ENCODE results near the gene ABCC1. TPM values are rescaled to one million over a fixed set of nuclear protein-coding genes. Genes with fewer than 3 reads are reported as not detected.
"Not testable (repeated sequence)": the region's sequence is repeated elsewhere in the genome, so short reads cannot be mapped to it uniquely, and the experiment has no call there.

Gene ABCC1
- polyA plus RNA-seq, 1 donor (not counting 4 experiments of a cell fraction or from before 2014, with no cell fraction given) = 19.4 TPM

DNA sequence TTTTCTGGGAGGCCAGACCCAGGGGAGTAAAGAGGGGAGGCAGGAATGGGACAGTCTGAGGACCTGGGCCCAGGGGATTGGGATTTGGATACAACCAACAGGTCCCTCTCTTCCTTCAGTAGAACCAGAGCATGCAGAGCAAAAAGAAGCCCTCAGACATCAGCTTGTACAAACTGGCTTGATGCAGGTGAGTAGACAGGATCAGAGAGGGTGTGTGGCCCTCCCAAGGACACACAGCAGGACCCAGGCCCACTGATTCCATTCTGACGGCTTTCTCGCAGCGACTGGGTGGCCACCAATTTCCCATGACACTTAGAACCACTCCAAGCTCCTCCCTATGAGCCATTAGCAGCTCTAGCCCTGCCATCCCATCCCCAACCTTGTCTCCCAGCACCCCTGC is 210.2 kb downstream of the ABCC1 start:
- H3K9me3 ChIP-seq (ENCODE audit: control insufficient read depth, low read depth, low read length) = peaks cover 5% of the 10 kb centered on the region
- TF ChIP-seq, protein P1, sequence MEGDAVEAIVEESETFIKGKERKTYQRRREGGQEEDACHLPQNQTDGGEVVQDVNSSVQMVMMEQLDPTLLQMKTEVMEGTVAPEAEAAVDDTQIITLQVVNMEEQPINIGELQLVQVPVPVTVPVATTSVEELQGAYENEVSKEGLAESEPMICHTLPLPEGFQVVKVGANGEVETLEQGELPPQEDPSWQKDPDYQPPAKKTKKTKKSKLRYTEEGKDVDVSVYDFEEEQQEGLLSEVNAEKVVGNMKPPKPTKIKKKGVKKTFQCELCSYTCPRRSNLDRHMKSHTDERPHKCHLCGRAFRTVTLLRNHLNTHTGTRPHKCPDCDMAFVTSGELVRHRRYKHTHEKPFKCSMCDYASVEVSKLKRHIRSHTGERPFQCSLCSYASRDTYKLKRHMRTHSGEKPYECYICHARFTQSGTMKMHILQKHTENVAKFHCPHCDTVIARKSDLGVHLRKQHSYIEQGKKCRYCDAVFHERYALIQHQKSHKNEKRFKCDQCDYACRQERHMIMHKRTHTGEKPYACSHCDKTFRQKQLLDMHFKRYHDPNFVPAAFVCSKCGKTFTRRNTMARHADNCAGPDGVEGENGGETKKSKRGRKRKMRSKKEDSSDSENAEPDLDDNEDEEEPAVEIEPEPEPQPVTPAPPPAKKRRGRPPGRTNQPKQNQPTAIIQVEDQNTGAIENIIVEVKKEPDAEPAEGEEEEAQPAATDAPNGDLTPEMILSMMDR (optimal IDR thresholded peaks at IDR 0.05 in 1 of 3, IDR thresholded peaks at IDR 0.05 in 1 of 3, conservative IDR thresholded peaks at IDR 0.05 in 1 of 3; ENCODE audit: extremely low read depth in 1 of 3, insufficient read depth in 2 of 3, low read length in 3 of 3) = no peak
- TF ChIP-seq EZH2 (IDR thresholded peaks at IDR 0.05; ENCODE audit: low read length) = no peak
- no peak overlapping the region for H3K4me3 ChIP-seq (ENCODE audit: control insufficient read depth in 2 of 3, extremely low read depth in 1 of 3, insufficient read depth in 2 of 3, low read depth in 1 of 3, low read length in 3 of 3)
- H4K20me1 ChIP-seq (ENCODE audit: control insufficient read depth, extremely low read depth, insufficient read depth, low read length) = no peaks in the 10 kb centered on the region
- no peaks in the 10 kb centered on the region for H3K36me3 ChIP-seq (ENCODE audit: control insufficient read depth in 2 of 2, extremely low read depth in 1 of 2, insufficient read depth in 2 of 2, low read length in 2 of 2)
- dilution Hi-C loops (cut with MboI; ENCODE audit: extremely low pct_ligation_motif_present, low sequenced_read_pairs) = no loop called here
- no peaks in the 10 kb centered on the region for H3K27me3 ChIP-seq (ENCODE audit: control insufficient read depth, extremely low read depth, insufficient read depth, low read length)
- H2AFZ ChIP-seq (ENCODE audit: control insufficient read depth, low read length) = no peak overlapping the region
- H3K4me1 ChIP-seq (ENCODE audit: control insufficient read depth, extremely low read depth, insufficient read depth, low read length) = no peaks in the 10 kb centered on the region
- FAIRE-seq (no peak), DNase-seq (ENCODE audit: low read depth, low spot score) (no peak)
- H3K4me2 ChIP-seq (ENCODE audit: control insufficient read depth, extremely low read depth, insufficient read depth, low read depth, low read length) = no peak overlapping the region
- H3K79me2 ChIP-seq (ENCODE audit: control insufficient read depth, insufficient read depth, low read length) = no peaks in the 10 kb centered on the region
- H3K9ac ChIP-seq (ENCODE audit: control insufficient read depth, extremely low read depth, insufficient read depth, low read length) = no peak overlapping the region
- no peaks in the 10 kb centered on the region for H3K9me1 ChIP-seq (ENCODE audit: control insufficient read depth, extremely low read depth, insufficient read depth, low read length)
- H3K27ac ChIP-seq (ENCODE audit: control insufficient read depth, insufficient read depth, low read length) = no peak overlapping the region

DNA sequence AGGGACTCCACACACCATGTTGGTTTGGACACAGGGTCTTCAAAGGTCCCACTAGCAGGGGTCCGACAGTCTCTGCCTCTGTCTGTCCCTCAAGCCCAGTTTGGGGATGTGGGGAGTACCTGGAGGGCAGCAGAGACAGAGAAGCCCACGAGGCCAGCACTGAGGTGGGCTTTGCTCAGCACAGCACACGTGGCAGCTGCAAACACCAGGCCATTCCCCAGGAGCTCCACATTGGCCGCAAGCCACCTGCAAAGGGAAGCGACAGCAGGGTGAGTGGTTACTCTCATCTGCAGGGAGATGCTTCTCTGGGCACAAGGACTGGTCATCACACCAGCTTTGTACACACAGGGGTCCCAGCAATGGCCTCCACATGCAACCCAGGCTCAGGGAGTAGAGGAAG is 211.9 kb downstream of the ABCC1 start:
- Histone ChIP-seq H4K20me1 (ENCODE audit: control insufficient read depth, extremely low read depth, insufficient read depth, low read length) (no peaks in the 10 kb centered on the region), H3K9me1 (ENCODE audit: control insufficient read depth, extremely low read depth, insufficient read depth, low read length) (no peaks in the 10 kb centered on the region), H3K4me3 (ENCODE audit: control insufficient read depth in 2 of 3, extremely low read depth in 1 of 3, insufficient read depth in 2 of 3, low read depth in 1 of 3, low read length in 3 of 3) (no peak overlapping the region), H3K4me2 (ENCODE audit: control insufficient read depth, extremely low read depth, insufficient read depth, low read depth, low read length) (no peak overlapping the region), H2AFZ (ENCODE audit: control insufficient read depth, low read length) (no peak overlapping the region), H3K36me3 (ENCODE audit: control insufficient read depth in 2 of 2, extremely low read depth in 1 of 2, insufficient read depth in 2 of 2, low read length in 2 of 2) (no peaks in the 10 kb centered on the region), H3K27ac (ENCODE audit: control insufficient read depth, insufficient read depth, low read length) (no peak overlapping the region), H3K4me1 (ENCODE audit: control insufficient read depth, extremely low read depth, insufficient read depth, low read length) (no peaks in the 10 kb centered on the region), H3K9me3 (ENCODE audit: control insufficient read depth, low read depth, low read length) (peaks cover 5% of the 10 kb centered on the region), H3K9ac (ENCODE audit: control insufficient read depth, extremely low read depth, insufficient read depth, low read length) (no peak overlapping the region), H3K79me2 (ENCODE audit: control insufficient read depth, insufficient read depth, low read length) (no peaks in the 10 kb centered on the region), H3K27me3 (ENCODE audit: control insufficient read depth, extremely low read depth, insufficient read depth, low read length) (no peaks in the 10 kb centered on the region)
- dilution Hi-C loops (cut with MboI; ENCODE audit: extremely low pct_ligation_motif_present, low sequenced_read_pairs) = no loop called here
- DNase-seq (ENCODE audit: low read depth, low spot score) (no peak), FAIRE-seq (no peak)
- TF ChIP-seq, protein P1 (optimal IDR thresholded peaks at IDR 0.05 in 1 of 3, IDR thresholded peaks at IDR 0.05 in 1 of 3, conservative IDR thresholded peaks at IDR 0.05 in 1 of 3; ENCODE audit: extremely low read depth in 1 of 3, insufficient read depth in 2 of 3, low read length in 3 of 3) = no peak
- no peak for TF ChIP-seq EZH2 (IDR thresholded peaks at IDR 0.05; ENCODE audit: low read length)

DNA sequence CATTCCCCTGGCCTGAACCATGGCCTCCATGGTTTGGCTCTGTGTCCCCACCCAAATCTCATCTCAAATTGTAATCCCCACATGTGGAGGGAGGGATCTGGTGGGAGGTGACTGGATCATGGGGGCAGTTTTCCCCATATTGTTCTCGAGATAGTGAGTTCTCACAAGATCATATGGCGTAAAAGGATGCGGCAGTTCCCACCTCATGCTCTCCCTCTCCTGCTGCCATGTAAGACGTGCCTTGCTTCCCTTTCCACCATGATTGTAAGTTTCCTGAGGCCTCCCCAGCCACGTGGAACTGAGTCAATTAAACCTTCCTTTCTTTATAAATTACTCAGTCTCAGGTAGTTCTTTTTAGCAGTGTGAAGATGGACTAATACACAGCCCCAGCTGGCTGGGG is 212.4 kb downstream of the ABCC1 start:
- H4K20me1 ChIP-seq (ENCODE audit: control insufficient read depth, extremely low read depth, insufficient read depth, low read length); H3K27ac ChIP-seq (ENCODE audit: control insufficient read depth, insufficient read depth, low read length); H3K9me3 ChIP-seq (ENCODE audit: control insufficient read depth, low read depth, low read length); H2AFZ ChIP-seq (ENCODE audit: control insufficient read depth, low read length); H3K9ac ChIP-seq (ENCODE audit: control insufficient read depth, extremely low read depth, insufficient read depth, low read length); H3K9me1 ChIP-seq (ENCODE audit: control insufficient read depth, extremely low read depth, insufficient read depth, low read length); H3K79me2 ChIP-seq (ENCODE audit: control insufficient read depth, insufficient read depth, low read length); dilution Hi-C loops (cut with MboI; ENCODE audit: extremely low pct_ligation_motif_present, low sequenced_read_pairs); DNase-seq (ENCODE audit: low read depth, low spot score); H3K4me1 ChIP-seq (ENCODE audit: control insufficient read depth, extremely low read depth, insufficient read depth, low read length); H3K27me3 ChIP-seq (ENCODE audit: control insufficient read depth, extremely low read depth, insufficient read depth, low read length); H3K4me2 ChIP-seq (ENCODE audit: control insufficient read depth, extremely low read depth, insufficient read depth, low read depth, low read length); H3K4me3 ChIP-seq (ENCODE audit: control insufficient read depth in 2 of 3, extremely low read depth in 1 of 3, insufficient read depth in 2 of 3, low read depth in 1 of 3, low read length in 3 of 3); FAIRE-seq; H3K36me3 ChIP-seq (ENCODE audit: control insufficient read depth in 2 of 2, extremely low read depth in 1 of 2, insufficient read depth in 2 of 2, low read length in 2 of 2): not testable (repeated sequence)
